HG02970 (cell line): ENCODE measurements around the gene ARRB1.

ENCODE experiments used
- ATAC-seq: cut with Tn5 transposase; IDR thresholded peaks from one replicate; pipeline ENCODE4 v1.9.1; 2021; ENCODE audit warnings: mild to moderate bottlenecking, moderate library complexity, moderate number of reproducible peaks; ENCODE audit not compliant: unreplicated experiment, low FRiP score

The ARRB1 gene

GRCh38 chr11:75239531-75240290 is 111.8 kb downstream of the ARRB1 start:
- ATAC-seq, result no peak

GRCh38 chr11:75238595-75239440 is 112.6 kb downstream of the ARRB1 start:
- ATAC-seq, result no peak

- no peak for ATAC-seq
Observed at GRCh38 chr11:75237050-75237449, 114.4 kb downstream of the ARRB1 start.

DNA sequence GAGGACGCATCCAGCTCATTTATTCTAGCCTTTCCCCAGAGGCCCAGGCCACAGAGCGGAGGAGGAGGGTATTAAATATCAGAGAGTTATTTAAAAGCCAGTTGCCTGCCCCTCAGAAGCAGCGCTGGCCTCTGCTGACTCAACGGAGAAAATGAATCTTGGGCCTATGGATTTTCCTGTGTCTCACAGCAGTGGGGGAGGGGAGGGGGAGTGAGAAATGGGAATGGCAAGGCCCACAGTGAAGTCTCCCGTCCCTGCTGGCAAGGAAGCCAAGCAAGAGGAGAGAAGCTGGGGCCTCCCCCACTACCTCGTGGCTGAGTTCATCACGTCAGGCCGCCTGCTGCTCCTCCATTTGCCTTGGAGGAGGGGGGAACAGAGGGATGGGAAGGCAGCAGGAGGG is 115.4 kb downstream of the ARRB1 start:
- no peak for ATAC-seq

DNA sequence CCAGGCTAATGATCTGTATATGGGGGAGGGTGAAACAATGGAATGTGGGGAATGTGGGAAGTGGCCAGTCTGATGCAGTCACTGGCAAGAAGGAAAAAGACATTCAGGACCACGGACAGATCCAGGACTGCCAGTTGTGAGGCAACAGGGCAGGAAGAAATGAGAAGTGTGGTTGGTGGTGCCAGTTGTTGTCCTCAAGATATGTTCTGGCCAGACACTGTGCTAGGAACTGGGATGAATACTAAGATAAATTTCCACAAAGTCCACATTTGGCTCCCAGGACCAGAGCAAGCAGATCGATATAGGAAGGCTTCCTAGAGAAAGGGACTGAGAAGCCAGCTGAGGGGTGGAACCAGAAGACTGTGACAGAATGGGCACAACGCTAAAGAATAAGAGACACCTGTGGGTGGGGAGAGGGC is 117.7 kb downstream of the ARRB1 start:
- ATAC-seq, result no peak

- no peak for ATAC-seq
Observed at GRCh38 chr11:75230621-75231020, 120.8 kb downstream of the ARRB1 start.

DNA sequence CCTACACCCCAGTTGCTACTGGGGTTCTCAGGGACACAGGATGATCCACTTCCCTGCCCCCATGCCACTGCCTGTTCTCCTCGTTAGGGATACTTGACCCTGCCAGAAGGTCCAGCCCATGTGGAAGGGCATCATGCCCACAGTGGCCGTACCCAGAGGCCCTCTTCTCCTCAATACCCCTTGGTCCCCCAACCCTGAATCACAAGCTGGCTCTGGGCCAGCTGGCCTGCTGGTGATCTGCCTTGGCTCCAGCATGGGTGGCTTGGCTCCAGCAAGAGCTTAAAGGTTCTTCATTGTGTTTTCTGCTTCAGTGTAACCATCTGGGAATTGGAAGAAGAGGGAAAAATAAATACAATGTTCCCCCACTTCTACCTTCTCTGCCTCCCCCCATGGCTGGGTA is 122.0 kb downstream of the ARRB1 start:
- no peak for ATAC-seq

DNA sequence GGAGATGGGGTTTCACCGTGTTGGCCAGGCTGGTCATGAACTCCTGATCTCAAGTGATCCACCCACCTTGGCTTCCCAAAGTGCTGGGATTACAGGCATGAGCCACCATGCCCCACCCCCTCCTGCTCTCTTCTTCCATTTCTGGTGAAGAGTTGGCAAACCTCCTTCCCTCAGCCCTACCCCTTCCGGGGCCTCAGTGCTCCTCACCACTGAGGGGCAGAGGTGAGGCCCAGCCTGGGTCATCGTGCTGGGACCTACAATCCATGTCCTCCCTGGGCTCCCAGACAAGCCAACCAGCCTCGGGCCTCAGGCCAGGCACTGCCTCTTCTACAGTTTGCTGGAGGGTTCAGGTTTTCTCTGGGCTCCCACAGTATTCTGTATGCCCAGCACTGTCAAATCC is 125.7 kb downstream of the ARRB1 start:
- no peak for ATAC-seq

DNA sequence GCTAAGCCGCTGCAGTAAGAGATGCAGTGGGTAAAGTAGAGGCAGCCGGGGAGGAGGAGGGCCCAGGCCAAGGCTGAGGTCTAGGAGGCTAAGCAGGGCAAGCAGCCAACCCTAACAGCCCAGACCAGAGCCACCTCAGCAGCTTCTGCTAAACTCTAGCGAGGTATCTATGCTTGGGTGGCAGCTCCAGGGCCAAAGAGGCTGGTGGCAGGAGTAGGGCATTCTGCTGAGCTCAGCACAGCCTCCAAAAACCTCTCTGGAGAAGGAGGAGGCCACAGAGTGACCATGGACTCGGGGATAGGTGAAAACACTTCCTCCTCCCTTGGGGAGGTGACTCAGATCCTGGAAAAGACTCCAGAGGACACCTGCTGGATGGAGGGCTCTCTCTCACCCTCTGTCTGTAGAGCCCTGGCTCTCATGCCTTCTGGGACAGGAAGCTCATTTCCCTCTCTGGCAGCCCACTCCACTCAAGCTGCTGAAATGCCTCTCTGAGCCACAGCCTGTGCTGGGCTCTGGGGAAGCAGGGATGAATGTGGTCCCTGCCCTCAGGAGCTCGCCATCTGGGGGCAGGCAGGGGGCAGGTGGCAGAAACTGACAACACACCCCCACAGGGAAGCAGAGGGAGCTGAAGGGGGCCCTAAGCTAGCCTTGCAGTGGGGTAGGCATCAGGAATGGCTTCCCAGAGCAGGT is 127.4 kb downstream of the ARRB1 start:
- ATAC-seq, result no peak

DNA sequence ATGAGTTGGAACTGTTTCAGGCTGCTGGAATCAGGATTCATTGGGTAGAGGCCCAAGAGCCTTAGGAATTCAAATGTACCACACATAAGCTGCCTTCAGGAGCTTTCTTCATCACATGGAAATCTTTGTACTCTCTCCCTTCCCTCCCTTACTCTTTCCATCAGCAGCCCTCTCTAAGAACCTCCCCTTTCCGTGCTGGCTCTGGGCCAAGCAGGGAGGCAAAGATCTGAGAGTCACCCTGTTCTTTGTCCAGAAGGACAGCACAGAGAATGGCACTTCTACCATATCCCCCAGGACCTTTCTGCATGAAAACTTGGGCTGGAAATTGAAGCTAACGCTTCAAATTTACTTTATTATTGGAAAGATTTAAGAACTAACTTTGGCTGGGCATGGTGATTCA is 131.6 kb downstream of the ARRB1 start:
- ATAC-seq, result no peak

- no peak for ATAC-seq
Observed at GRCh38 chr11:75214843-75215242, 136.6 kb downstream of the ARRB1 start.

GRCh38 chr11:75214411-75214821 is 137.0 kb downstream of the ARRB1 start:
- no peak for ATAC-seq
